Measurements from ENCODE around the gene KASH5. TPM values are rescaled to one million over a fixed set of nuclear protein-coding genes. Genes with fewer than 3 reads are reported as not detected.

KASH5 gene
- total and polyA plus RNA-seq, 2 of the 8 experiments (the other 6 are each of a cell fraction or from before 2014, with no cell fraction given) = 0.05 to 0.19 TPM

DNA sequence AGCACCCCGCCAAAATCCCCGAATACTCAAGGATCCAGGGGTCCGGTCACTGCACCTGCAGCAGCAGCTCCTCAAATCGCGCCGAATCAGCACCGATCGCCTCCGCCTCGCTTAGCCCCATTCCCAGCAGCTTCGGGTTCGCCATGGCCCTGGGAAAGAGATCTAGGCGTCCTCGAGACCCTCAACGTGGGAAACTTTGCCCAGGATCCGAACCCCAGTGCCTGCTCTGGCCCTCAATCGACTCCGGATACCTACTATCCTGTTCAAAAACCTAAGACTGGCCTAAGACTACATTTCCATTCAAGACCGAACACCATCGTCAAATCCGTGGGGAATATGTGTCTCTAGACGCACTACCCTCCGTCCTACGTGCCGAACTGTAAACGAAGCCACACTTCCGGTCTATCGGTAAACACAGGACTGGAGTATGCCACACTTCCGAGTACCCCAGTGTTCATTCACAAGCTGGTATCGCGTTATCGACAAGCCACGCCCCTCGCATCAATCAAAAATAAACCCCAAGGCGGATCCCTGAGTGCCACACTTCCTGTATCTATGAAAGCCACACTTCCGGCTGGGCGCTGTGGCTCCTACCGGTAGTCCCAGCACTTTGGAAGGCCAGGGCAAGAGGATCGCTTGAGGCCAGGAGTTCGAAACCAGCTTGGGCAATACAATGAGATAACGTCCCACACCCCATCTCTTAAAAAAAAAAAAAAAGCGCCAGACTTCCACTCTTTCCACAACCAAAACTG is 63.6 kb downstream of the KASH5 start, which contains the start of gene PIH1D1:
Gene PIH1D1 (minus strand): TSS at position 385 of the 752 bp plus-strand sequence. CDS start 240 bp downstream, at position 145.
- no peak within 1 kb of the TSS for H2BK15ac ChIP-seq (ENCODE audit: low read length)
- peaks cover 0 to 14% (median 10%) of the 10 kb centered on the region in 4 experiments; a peak in 6 of 7 replicates for H3K4me1 ChIP-seq (replicated peaks in 1 of 4; ENCODE audit: control insufficient read depth in 3 of 4, insufficient read depth in 4 of 4, low read length in 3 of 4)
- H2AK5ac ChIP-seq (ENCODE audit: low read depth, low read length) = peak within 1 kb of the TSS; percentile 54; the same call in 1 of the 2 replicates
- H2BK5ac ChIP-seq (ENCODE audit: low read depth, low read length) = peak within 1 kb of the TSS; percentile 24; the same call in 1 of the 2 replicates
- peaks cover 8 to 15% of the 10 kb centered on the region in 2 experiments for H4K20me1 ChIP-seq (replicated peaks in 1 of 2; ENCODE audit: control insufficient read depth in 1 of 2, insufficient read depth in 2 of 2, low read length in 2 of 2)
- peak within 1 kb of the TSS; percentile 63 to 93 for H3K4me2 ChIP-seq (ENCODE audit: insufficient read depth in 1 of 2, low read depth in 2 of 2, low read length in 2 of 2)
- no peak within 1 kb of the TSS for H2BK20ac ChIP-seq (ENCODE audit: low read length)
- WGBS, 2 experiments (ENCODE audit: extremely low coverage in 1 of 2, insufficient coverage in 1 of 2, insufficient read length in 1 of 2, insufficient replicate concordance in 2 of 2, low coverage in 1 of 2, low lambda C conversion rate in 2 of 2, missing lambda C conversion rate in 1 of 2) = 1% methylated on average over 42 of the region's 42 CpGs; no CpG with 5 or more reads in 1 of the 2 experiments
- H3K9me3 ChIP-seq (ENCODE audit: insufficient read depth in 2 of 2, low read depth in 1 of 2, low read length in 1 of 2) = no peaks in the 10 kb centered on the region
- ChIA-PET POLR2A (ENCODE audit: partially characterized antibody) (interaction anchor here (0.7 to 4.6 kb wide), 22 partner anchors 8 to 177 kb away, joined by 3 to 33 read pairs (median 6); partner anchors contain the start of genes FLT3LG, RPL13A, RPS11 and SLC17A7), CTCF (ENCODE audit: partially characterized antibody) (interaction anchor here (0.6 to 3.7 kb wide), 10 partner anchors 11 to 151 kb away, joined by 3 to 15 read pairs (median 3); partner anchors contain the start of genes FLT3LG and SLC17A7)
- no peak within 1 kb of the TSS for H3K14ac ChIP-seq (ENCODE audit: insufficient read length)
- peak within 1 kb of the TSS; percentile 85 for H4K5ac ChIP-seq (ENCODE audit: insufficient read length, low read depth, low read length)
- no peak within 1 kb of the TSS; the same call in 1 of the 2 replicates for H3K18ac ChIP-seq (ENCODE audit: extremely low read depth, low read length)
- no peak within 1 kb of the TSS for H3K23ac ChIP-seq (ENCODE audit: insufficient read length)
- peak within 1 kb of the TSS; percentile 40 to 96 (median 90) for H3K9ac ChIP-seq (replicated peaks in 1 of 4; ENCODE audit: extremely low read depth in 1 of 4, low read depth in 3 of 4, low read length in 3 of 4)
- peaks cover 0 to 23% of the 10 kb centered on the region in 2 experiments; a peak in 2 of 4 replicates for H3K79me2 ChIP-seq (ENCODE audit: control insufficient read depth in 1 of 2, insufficient read depth in 2 of 2, low read length in 2 of 2)
- H3K23me2 ChIP-seq (ENCODE audit: low read depth, low read length) = peaks cover 4% of the 10 kb centered on the region
- H3K4ac ChIP-seq (replicated peaks; ENCODE audit: insufficient read length, low read depth, low read length) = peak within 1 kb of the TSS; percentile 47
- DNase-seq (ENCODE audit: low read depth in 1 of 2, low spot score in 2 of 2) = peak; percentile 93 to 95
- H3K27ac ChIP-seq (ENCODE audit: low read depth, low read length) = peak within 1 kb of the TSS; percentile 69
- H3K56ac ChIP-seq (replicated peaks; ENCODE audit: insufficient read length, low read depth, low read length) = peak within 1 kb of the TSS; percentile 74
- peak within 1 kb of the TSS; percentile 50 for H2BK120ac ChIP-seq (replicated peaks; ENCODE audit: low read depth, low read length)
- H3K79me1 ChIP-seq (ENCODE audit: low read depth, low read length) = peaks cover 2% of the 10 kb centered on the region
- peak; percentile 86 for FAIRE-seq
- H3K4me3 ChIP-seq (ENCODE audit: extremely low read depth in 1 of 4, insufficient read depth in 2 of 4, low read depth in 3 of 4, low read length in 4 of 4) = peak within 1 kb of the TSS; percentile 86 to 99 (median 96)
- peak within 1 kb of the TSS; percentile 72; the same call in 1 of the 2 replicates for H2BK12ac ChIP-seq (ENCODE audit: low read depth, low read length)
- H2AFZ ChIP-seq (ENCODE audit: low read length) = 0 out of 2 replicates have a peak within 1 kb of the TSS, but pooled peaks have one; percentile 77
- peak within 1 kb of the TSS; percentile 92; the same call in 1 of the 2 replicates for H4K8ac ChIP-seq (ENCODE audit: extremely low read depth, insufficient read depth, low read length)
- H3K27me3 ChIP-seq (replicated peaks in 1 of 4; ENCODE audit: control insufficient read depth in 3 of 4, extremely low read depth in 1 of 4, insufficient read depth in 3 of 4, low read length in 3 of 4) = no peaks in the 10 kb centered on the region
- peak within 1 kb of the TSS; percentile 75 for H4K91ac ChIP-seq (replicated peaks; ENCODE audit: insufficient read length, low read length)
- H3K36me3 ChIP-seq (ENCODE audit: control insufficient read depth in 2 of 4, insufficient read depth in 4 of 4, low read length in 3 of 4) = peaks cover 8 to 13% (median 10%) of the 10 kb centered on the region in 4 experiments; a peak in 6 of 8 replicates
- TF ChIP-seq CBX8 (IDR thresholded peaks at IDR 0.05; ENCODE audit: borderline replicate concordance, low read depth, low read length) = no peak
- TF ChIP-seq, protein P1, sequence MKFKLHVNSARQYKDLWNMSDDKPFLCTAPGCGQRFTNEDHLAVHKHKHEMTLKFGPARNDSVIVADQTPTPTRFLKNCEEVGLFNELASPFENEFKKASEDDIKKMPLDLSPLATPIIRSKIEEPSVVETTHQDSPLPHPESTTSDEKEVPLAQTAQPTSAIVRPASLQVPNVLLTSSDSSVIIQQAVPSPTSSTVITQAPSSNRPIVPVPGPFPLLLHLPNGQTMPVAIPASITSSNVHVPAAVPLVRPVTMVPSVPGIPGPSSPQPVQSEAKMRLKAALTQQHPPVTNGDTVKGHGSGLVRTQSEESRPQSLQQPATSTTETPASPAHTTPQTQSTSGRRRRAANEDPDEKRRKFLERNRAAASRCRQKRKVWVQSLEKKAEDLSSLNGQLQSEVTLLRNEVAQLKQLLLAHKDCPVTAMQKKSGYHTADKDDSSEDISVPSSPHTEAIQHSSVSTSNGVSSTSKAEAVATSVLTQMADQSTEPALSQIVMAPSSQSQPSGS (IDR thresholded peaks at IDR 0.05; ENCODE audit: low read length) = 0 out of 2 replicates have a peak, but pooled peaks have one; percentile 58
- no peak for TF ChIP-seq RAD21 (IDR thresholded peaks at IDR 0.05 in 1 of 2, conservative IDR thresholded peaks at IDR 0.05 in 1 of 2; ENCODE audit: low read depth in 2 of 2, low read length in 2 of 2)
- TF ChIP-seq JUN (IDR thresholded peaks at IDR 0.05; ENCODE audit: low read depth, low read length) = no peak
- TF ChIP-seq, protein P2, sequence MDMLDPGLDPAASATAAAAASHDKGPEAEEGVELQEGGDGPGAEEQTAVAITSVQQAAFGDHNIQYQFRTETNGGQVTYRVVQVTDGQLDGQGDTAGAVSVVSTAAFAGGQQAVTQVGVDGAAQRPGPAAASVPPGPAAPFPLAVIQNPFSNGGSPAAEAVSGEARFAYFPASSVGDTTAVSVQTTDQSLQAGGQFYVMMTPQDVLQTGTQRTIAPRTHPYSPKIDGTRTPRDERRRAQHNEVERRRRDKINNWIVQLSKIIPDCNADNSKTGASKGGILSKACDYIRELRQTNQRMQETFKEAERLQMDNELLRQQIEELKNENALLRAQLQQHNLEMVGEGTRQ (IDR thresholded peaks at IDR 0.05; ENCODE audit: low read length) = no peak
- peak; percentile 59 for TF ChIP-seq PHF8 (conservative IDR thresholded peaks at IDR 0.05; ENCODE audit: low read depth, low read length)
- no peak for TF ChIP-seq CEBPB (IDR thresholded peaks at IDR 0.05; ENCODE audit: low read depth, low read length)
